OCI-LY3 (cell line): ENCODE results near the gene COL16A1.

Experiments used
- H2AFZ ChIP-seq: fragments of 200-600, 300-600 bp; shearing (Covaris generic); 2 replicates; pipeline ENCODE4 v1.6.0; 2014; ENCODE audit warnings: antibody characterized with exemption, low read depth, low read length
- H3K27ac ChIP-seq: fragments of 200-600, 300-600 bp; sonication (generic); 2 replicates; pipeline ENCODE4 v1.5.1; 2014; ENCODE audit warnings: mild to moderate bottlenecking, low read length, moderate library complexity, mixed read lengths
- H3K27me3 ChIP-seq: fragments of 200-600, 300-600 bp; sonication (generic); 2 replicates; pipeline ENCODE4 v1.6.1; 2014; ENCODE audit warnings: low read depth, low read length, mixed read lengths
- H3K36me3 ChIP-seq: fragments of 200-600, 300-600 bp; sonication (generic); replicated peaks from 2 replicates; pipeline ENCODE3; 2014; ENCODE audit warnings: low read depth, low read length, mixed read lengths
- H3K4me1 ChIP-seq: fragments of 300-600, 200-600 bp; sonication (generic); 2 replicates; pipeline ENCODE4 v1.6.1; 2014; ENCODE audit warnings: low read length, mixed read lengths
- H3K4me2 ChIP-seq: fragments of 200-600, 300-600 bp; sonication (generic); 2 replicates; pipeline ENCODE4 v1.6.1; 2014; ENCODE audit warnings: low read length, mixed read lengths
- H3K4me3 ChIP-seq: fragments of 300-600, 200-600 bp; sonication (generic); 2 replicates; pipeline ENCODE4 v1.5.1; 2014; ENCODE audit warnings: antibody characterized with exemption, mild to moderate bottlenecking, low read length, moderate library complexity
- H3K79me2 ChIP-seq: fragments of 300-600, 200-600 bp; shearing (Covaris generic); 2 replicates; pipeline ENCODE4 v1.6.1; 2014; ENCODE audit warnings: mild to moderate bottlenecking, low read length, mixed read lengths
- H3K9ac ChIP-seq: fragments of 300-600, 200-600 bp; shearing (Covaris generic); 2 replicates; pipeline ENCODE4 v1.6.0; 2014; ENCODE audit warnings: mild to moderate bottlenecking, low read length, moderate library complexity
- H3K9me3 ChIP-seq: fragments of 200-600, 300-600 bp; shearing (Covaris generic); 2 replicates; pipeline ENCODE4 v1.6.1; 2014; ENCODE audit warnings: low read length, mixed read lengths; ENCODE audit not compliant: insufficient read depth
- H4K20me1 ChIP-seq: fragments of 200-600, 300-600 bp; sonication (generic); 2 replicates; pipeline ENCODE4 v1.6.1; 2016; ENCODE audit warnings: low read length, mixed read lengths; ENCODE audit not compliant: insufficient read depth
- EZH2phosphoT487 ChIP-seq: fragments of 200-600 bp; shearing (Covaris generic); IDR thresholded peaks from 2 replicates; pipeline ENCODE4 v1.6.1; 2018; ENCODE audit warnings: antibody characterized with exemption, mixed run types, low read depth
- TF ChIP-seq, protein P1 (sequence below): fragments of 200-600, 300-600 bp; sonication (generic); IDR thresholded peaks from 2 replicates; pipeline ENCODE4 v1.5.1; 2014; ENCODE audit warnings: antibody characterized with exemption, low read length, low read depth

Gene COL16A1

DNA sequence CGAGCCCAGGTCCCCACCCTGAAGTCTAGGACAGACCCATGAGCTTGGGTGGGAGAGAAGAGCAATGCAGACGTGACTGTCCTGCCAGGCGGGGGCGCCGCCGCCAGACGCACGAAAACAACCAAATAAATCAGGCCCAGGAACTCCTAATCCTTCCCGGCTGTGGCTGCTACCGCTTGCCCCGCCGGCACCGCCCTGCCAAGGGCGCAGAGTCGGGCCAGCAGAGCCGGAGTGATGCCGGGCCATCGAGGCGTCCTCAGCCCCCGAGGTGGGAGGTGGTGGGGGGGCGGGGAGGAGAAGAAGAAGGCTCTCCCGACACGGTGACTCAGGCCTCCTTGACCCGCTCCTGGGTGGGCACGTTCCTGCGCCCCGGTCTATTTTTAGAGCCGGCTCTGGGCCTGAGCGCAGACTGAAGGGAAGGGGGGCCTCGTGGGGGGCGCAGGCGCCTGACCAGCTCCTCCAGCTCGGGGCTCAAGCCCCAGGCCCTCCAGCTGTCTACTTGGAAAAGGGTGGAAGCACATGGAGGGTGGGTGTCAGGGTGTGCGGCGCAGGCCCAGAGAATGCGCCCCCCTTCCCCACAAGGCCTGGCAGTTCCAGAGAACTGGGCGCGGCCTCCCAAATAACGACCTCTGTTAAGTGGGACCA, 10.7 kb upstream of the COL16A1 start:
- H3K9me3 ChIP-seq: no peaks in the 10 kb centered on the region
- H3K4me1 ChIP-seq: peaks cover 43% of the 10 kb centered on the region
- H3K36me3 ChIP-seq: no peaks in the 10 kb centered on the region
- peak overlapping the region; percentile 64; the same call in 1 of the 2 replicates for H2AFZ ChIP-seq
- TF ChIP-seq, protein P1, sequence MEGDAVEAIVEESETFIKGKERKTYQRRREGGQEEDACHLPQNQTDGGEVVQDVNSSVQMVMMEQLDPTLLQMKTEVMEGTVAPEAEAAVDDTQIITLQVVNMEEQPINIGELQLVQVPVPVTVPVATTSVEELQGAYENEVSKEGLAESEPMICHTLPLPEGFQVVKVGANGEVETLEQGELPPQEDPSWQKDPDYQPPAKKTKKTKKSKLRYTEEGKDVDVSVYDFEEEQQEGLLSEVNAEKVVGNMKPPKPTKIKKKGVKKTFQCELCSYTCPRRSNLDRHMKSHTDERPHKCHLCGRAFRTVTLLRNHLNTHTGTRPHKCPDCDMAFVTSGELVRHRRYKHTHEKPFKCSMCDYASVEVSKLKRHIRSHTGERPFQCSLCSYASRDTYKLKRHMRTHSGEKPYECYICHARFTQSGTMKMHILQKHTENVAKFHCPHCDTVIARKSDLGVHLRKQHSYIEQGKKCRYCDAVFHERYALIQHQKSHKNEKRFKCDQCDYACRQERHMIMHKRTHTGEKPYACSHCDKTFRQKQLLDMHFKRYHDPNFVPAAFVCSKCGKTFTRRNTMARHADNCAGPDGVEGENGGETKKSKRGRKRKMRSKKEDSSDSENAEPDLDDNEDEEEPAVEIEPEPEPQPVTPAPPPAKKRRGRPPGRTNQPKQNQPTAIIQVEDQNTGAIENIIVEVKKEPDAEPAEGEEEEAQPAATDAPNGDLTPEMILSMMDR: peak; percentile 54
- no peak for TF ChIP-seq EZH2phosphoT487
- no peaks in the 10 kb centered on the region for H4K20me1 ChIP-seq
- H3K79me2 ChIP-seq: no peaks in the 10 kb centered on the region
- H3K4me2 ChIP-seq: peak overlapping the region; percentile 62
- no peak overlapping the region for H3K27ac ChIP-seq
- H3K9ac ChIP-seq: peak overlapping the region; percentile 39; the same call in 1 of the 2 replicates
- H3K4me3 ChIP-seq: peak overlapping the region; percentile 64
- H3K27me3 ChIP-seq: no peaks in the 10 kb centered on the region

DNA sequence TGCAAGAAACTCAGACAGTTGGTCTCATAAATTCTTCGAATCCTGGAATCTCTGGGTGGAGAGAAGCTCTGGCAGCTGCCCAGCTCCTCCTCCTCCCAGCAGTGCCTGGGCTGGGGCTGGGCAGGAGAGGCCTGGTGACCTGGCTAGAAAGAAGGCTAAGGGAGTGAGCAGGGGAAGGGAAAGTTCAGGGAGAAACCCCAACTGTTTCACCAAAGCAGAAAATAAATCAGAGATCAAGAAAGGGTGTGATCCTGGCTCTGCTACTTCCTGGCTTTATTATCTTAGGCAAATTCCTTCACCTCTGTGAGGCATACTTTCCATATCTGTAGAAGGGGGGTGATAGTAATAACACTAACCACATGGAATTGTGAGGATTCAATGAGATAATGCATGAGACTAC, 8.8 kb upstream of the COL16A1 start:
- H3K4me1 ChIP-seq: peaks cover 50% of the 10 kb centered on the region
- H3K27ac ChIP-seq: peak overlapping the region; percentile 81
- TF ChIP-seq, protein P1: no peak
- TF ChIP-seq EZH2phosphoT487: no peak
- H2AFZ ChIP-seq: no peak overlapping the region
- no peaks in the 10 kb centered on the region for H4K20me1 ChIP-seq
- H3K27me3 ChIP-seq: no peaks in the 10 kb centered on the region
- H3K36me3 ChIP-seq: no peaks in the 10 kb centered on the region
- no peaks in the 10 kb centered on the region for H3K9me3 ChIP-seq
- H3K4me3 ChIP-seq: peak overlapping the region; percentile 55
- peak overlapping the region; percentile 59; the same call in 1 of the 2 replicates for H3K9ac ChIP-seq
- H3K4me2 ChIP-seq: peak overlapping the region; percentile 90
- H3K79me2 ChIP-seq: no peaks in the 10 kb centered on the region

DNA sequence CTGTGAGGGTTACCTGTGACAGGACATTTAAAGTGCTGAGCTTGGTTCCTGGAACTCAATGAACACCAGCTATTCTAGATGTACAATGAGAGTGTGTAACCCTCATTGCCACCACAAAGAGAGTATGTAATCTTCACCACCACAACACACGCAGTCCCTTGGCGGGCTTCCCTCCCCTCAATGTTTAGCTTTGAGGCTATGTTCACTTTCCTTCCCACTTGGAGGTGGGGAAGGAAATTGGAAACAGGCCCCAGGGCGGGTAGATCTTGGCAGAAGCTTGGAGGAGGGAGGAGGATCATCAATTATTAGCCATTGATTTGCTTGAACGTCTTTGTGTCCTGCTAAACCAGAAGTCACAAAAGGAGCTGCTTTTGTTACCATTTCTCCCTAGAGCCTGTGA, 8.3 kb upstream of the COL16A1 start:
- no peak for TF ChIP-seq EZH2phosphoT487
- TF ChIP-seq, protein P1: no peak
- peaks cover 56% of the 10 kb centered on the region for H3K4me1 ChIP-seq
- no peaks in the 10 kb centered on the region for H3K9me3 ChIP-seq
- H4K20me1 ChIP-seq: no peaks in the 10 kb centered on the region
- peak overlapping the region; percentile 81 for H3K27ac ChIP-seq
- H3K9ac ChIP-seq: peak overlapping the region; percentile 59; the same call in 1 of the 2 replicates
- H3K79me2 ChIP-seq: no peaks in the 10 kb centered on the region
- H3K36me3 ChIP-seq: no peaks in the 10 kb centered on the region
- peak overlapping the region; percentile 44; the same call in 1 of the 2 replicates for H3K4me3 ChIP-seq
- H2AFZ ChIP-seq: no peak overlapping the region
- H3K4me2 ChIP-seq: peak overlapping the region; percentile 90
- no peaks in the 10 kb centered on the region for H3K27me3 ChIP-seq

DNA sequence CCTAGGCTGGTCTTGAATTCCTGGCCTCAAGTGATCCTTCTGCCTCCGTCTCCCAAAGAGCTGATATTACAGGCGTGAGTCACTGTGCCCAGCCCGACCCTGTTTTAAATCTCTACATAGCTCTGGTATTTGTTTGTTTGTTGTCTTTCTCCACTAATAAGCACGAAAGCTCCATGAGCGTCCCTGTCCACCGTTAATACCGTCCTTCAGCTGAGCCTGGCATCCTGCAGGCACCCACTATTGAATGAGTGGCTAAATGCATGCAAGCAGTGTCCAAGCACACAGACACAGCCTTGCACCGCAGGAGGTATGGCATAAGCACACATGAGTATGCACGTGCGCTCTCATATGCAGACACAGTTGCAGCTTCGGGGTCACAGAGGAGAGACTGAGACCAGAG, 4.5 kb upstream of the COL16A1 start:
- peaks cover 69% of the 10 kb centered on the region for H3K4me1 ChIP-seq
- H3K36me3 ChIP-seq: no peaks in the 10 kb centered on the region
- H3K27ac ChIP-seq: no peak overlapping the region
- no peaks in the 10 kb centered on the region for H4K20me1 ChIP-seq
- no peak overlapping the region for H3K4me2 ChIP-seq
- no peak overlapping the region for H3K9ac ChIP-seq
- H3K27me3 ChIP-seq: no peaks in the 10 kb centered on the region
- H3K4me3 ChIP-seq: no peak overlapping the region
- H2AFZ ChIP-seq: no peak overlapping the region
- TF ChIP-seq EZH2phosphoT487: no peak
- TF ChIP-seq, protein P1: no peak
- no peaks in the 10 kb centered on the region for H3K79me2 ChIP-seq
- H3K9me3 ChIP-seq: no peaks in the 10 kb centered on the region
